ENCODE data around the gene SLC43A2. TPM values are rescaled to one million over a fixed set of nuclear protein-coding genes. Genes with fewer than 3 reads are reported as not detected.

Gene SLC43A2
- total RNA-seq, 1 donor from 2014 or later = 2.5 TPM

DNA sequence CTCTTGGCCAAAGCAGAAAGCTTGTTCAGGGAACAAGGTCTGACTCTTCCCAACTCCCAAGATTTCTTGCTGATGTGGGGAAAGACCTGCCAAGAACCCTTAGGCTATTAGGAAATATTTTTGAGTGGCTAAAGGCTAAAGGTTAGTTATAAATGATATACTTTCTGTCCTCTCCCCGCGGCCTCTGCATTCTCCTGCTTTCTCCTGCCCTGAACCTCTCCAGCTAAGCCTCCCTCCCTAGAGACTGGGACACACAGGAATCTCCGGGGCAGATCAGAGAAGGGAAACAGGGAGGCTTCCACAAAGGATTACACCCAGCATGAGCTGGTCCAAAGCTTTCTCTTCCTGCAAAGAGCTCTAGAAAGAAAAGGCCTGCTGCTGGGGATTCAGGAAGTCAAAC lies 2.3 kb downstream of the SLC43A2 start:
- H3K36me3 Mint-ChIP-seq (ENCODE audit: low read depth) = no peaks in the 10 kb centered on the region
- intact Hi-C loops (cut with micrococcal nuclease) = loop anchor here (5.0 kb wide), 1 partner anchor 259 kb away; no protein-coding TSS in a partner anchor
- no peaks in the 10 kb centered on the region for H3K9me3 Mint-ChIP-seq
- no peak overlapping the region for H3K27ac Mint-ChIP-seq
- peaks cover 29% of the 10 kb centered on the region for H3K27me3 Mint-ChIP-seq (ENCODE audit: insufficient read depth)
- no peak for DNase-seq (ENCODE audit: low spot score)
- H3K4me3 Mint-ChIP-seq = peak overlapping the region; percentile 61
- peaks cover 16% of the 10 kb centered on the region for H3K4me1 Mint-ChIP-seq (ENCODE audit: low read depth)

DNA sequence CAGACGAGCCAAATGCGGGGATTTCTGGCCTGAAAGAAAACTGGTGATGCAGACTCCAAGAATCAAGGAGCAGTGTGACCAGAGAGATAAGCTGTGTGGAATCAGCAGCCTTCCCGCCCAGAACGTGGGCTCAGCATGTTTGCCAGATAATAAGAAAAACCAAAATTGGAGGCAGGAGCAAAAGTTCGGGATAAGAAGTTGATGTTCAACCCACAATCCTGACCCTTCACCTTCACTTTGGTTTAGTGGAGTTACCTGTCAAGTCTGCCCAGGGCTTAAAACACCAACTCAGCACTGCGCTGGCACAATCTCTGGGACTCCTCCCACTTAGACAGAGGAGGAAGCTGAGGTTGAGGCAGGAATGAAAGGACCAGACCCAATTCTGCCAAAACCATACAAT lies 3.1 kb downstream of the SLC43A2 start:
- H3K27ac Mint-ChIP-seq = peak overlapping the region; percentile 16
- no peak overlapping the region for H3K4me3 Mint-ChIP-seq
- no peak for DNase-seq (ENCODE audit: low spot score)
- H3K9me3 Mint-ChIP-seq = no peaks in the 10 kb centered on the region
- intact Hi-C loops (cut with micrococcal nuclease) = loop anchor here (5.0 kb wide), 1 partner anchor 258 kb away; no protein-coding TSS in a partner anchor
- peaks cover 24% of the 10 kb centered on the region for H3K27me3 Mint-ChIP-seq (ENCODE audit: insufficient read depth)
- no peaks in the 10 kb centered on the region for H3K36me3 Mint-ChIP-seq (ENCODE audit: low read depth)
- peaks cover 16% of the 10 kb centered on the region for H3K4me1 Mint-ChIP-seq (ENCODE audit: low read depth)

DNA sequence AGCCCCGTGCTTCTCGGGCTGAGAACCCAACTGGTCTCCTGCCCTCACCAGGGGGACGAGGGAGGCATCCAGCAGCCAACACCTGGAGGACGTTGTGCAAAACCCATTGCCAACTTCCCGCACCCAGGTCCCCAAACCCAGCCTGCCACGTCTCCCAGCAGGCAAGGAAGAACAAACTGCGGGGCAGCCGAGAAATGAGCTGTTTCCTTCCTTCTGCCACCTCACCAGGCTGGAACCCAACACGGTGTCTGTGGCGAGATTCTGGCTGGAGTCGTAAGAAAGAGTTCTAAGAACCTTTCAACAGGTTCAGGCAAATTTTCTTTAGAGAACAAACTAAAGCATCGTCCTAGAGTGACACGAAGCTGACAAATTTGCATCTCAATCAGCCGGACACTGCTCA lies 3.6 kb downstream of the SLC43A2 start:
- Mint-ChIP-seq H3K27ac (no peak overlapping the region), H3K36me3 (ENCODE audit: low read depth) (no peaks in the 10 kb centered on the region), H3K4me3 (no peak overlapping the region), H3K4me1 (ENCODE audit: low read depth) (peaks cover 12% of the 10 kb centered on the region), H3K27me3 (ENCODE audit: insufficient read depth) (peaks cover 20% of the 10 kb centered on the region), H3K9me3 (no peaks in the 10 kb centered on the region)
- intact Hi-C loops (cut with micrococcal nuclease) = loop anchor here (5.0 kb wide), 1 partner anchor 258 kb away; no protein-coding TSS in a partner anchor
- DNase-seq (ENCODE audit: low spot score) = no peak

DNA sequence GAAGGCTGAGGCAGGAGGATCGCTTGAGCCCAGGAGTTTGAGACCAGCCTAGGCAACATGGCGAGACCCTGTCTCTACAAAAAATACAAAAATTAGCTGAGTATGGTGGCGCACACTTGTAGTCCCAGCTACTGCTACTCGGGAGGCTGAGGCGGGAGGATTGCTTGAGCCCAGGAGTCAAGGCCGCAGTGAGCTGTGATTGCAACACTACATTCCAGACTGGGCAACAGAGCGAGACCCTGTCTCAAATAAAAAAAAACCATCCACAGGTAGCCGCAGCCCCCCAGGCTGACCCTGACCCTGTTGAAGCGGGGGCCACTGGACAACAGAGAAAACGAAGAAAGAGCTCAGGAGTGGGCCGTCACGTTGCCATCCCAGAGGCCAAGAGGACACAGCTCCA lies 4.0 kb downstream of the SLC43A2 start:
- peaks cover 18% of the 10 kb centered on the region for H3K27me3 Mint-ChIP-seq (ENCODE audit: insufficient read depth)
- intact Hi-C loops (cut with micrococcal nuclease) = loop anchor here (5.0 kb wide), 1 partner anchor 257 kb away; no protein-coding TSS in a partner anchor
- H3K4me3 Mint-ChIP-seq = no peak overlapping the region
- peaks cover 9% of the 10 kb centered on the region for H3K4me1 Mint-ChIP-seq (ENCODE audit: low read depth)
- no peaks in the 10 kb centered on the region for H3K9me3 Mint-ChIP-seq
- no peak for DNase-seq (ENCODE audit: low spot score)
- H3K36me3 Mint-ChIP-seq (ENCODE audit: low read depth) = no peaks in the 10 kb centered on the region
- no peak overlapping the region for H3K27ac Mint-ChIP-seq

DNA sequence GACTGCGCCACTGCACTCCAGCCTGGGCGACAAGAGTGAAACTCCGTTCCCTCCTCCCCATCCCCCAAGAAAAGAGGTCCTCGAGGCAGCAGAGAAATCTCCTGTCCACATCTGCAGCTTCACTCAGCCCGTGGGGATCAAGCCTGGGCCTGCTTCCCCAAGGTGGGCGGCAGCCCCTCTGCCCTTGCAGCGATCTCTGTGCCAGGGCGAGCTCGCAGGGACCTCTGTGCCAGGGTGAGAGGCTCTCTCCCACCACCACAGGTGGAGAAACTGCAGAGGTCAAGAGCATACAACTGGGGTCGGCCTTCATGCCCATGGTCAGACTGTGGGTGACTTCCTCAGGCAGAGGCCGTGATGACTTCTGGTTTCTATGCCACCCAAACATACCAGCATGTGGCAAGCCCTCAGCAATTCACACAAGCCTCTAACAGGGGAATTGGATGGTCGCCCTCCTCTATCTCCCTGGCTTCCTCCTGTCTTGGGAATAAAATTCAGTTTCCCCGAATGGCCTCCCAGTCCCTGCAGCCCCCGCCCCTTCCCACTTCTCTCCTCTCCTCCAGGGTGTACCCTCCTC lies 5.5 kb downstream of the SLC43A2 start:
- Mint-ChIP-seq H3K27me3 (ENCODE audit: insufficient read depth) (peaks cover 18% of the 10 kb centered on the region), H3K9me3 (no peaks in the 10 kb centered on the region), H3K36me3 (ENCODE audit: low read depth) (no peaks in the 10 kb centered on the region), H3K4me3 (no peak overlapping the region), H3K4me1 (ENCODE audit: low read depth) (peaks cover 9% of the 10 kb centered on the region), H3K27ac (no peak overlapping the region)
- intact Hi-C loops (cut with micrococcal nuclease) = no loop called here
- no peak for DNase-seq (ENCODE audit: low spot score)

DNA sequence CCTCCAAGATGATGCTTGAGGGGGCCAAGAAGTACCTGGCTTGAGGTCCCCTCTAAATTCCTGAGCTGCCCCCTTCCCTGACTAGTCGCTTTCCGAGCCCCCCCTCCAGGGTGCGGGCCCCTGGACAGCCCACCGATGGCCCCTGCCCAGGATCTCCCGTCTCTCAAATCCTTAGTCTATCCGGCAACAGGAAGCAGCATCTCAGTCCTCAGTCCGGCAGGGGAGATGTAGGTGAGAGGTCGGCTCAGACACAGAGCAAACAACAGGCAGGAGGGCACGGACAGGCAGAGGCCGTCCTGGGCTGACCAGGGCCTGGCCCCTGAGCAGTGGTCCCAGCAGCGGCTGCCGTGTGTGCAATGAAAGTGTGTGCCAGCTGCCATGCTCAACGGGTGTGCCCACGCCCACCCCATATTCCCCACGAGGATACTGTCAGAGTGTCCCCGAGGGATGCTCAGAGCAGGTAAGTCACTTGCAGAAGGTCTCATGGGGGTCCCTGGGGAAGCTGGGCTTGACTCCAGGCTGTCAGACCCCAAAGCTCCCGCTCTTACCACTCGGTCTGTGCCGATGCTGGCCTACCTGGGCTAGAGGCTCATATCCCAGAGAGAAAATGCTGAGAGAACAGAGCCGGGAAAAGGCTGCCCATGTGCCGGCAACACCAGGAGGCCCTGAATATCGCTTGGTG lies 7.2 kb downstream of the SLC43A2 start:
- Mint-ChIP-seq H3K4me3 (no peak overlapping the region), H3K27ac (no peak overlapping the region), H3K9me3 (no peaks in the 10 kb centered on the region), H3K4me1 (ENCODE audit: low read depth) (no peaks in the 10 kb centered on the region), H3K36me3 (ENCODE audit: low read depth) (no peaks in the 10 kb centered on the region), H3K27me3 (ENCODE audit: insufficient read depth) (peaks cover 7% of the 10 kb centered on the region)
- DNase-seq (ENCODE audit: low spot score) = no peak
- intact Hi-C loops (cut with micrococcal nuclease) = no loop called here

DNA sequence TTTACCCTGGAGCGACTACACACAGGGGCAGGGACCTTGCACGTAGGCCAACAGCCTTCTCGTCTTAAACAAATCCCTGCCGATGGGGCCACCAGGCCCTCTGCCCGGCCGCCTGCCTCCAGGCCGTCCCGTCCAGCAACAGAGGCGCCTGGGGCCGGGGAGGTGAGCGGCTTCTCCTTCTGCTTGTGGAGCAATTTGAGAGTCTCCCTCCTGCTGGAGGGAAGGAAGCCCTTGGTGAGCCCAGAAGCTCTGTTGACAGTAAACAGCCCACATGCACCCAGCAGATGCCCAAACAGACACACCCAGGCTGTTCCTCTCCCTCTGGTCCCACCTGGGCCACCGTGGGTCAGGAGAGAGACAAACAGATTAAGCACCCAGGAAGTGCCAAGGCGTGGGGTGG lies 8.1 kb downstream of the SLC43A2 start:
- intact Hi-C loops (cut with micrococcal nuclease) = no loop called here
- no peaks in the 10 kb centered on the region for H3K9me3 Mint-ChIP-seq
- no peak overlapping the region for H3K27ac Mint-ChIP-seq
- H3K4me1 Mint-ChIP-seq (ENCODE audit: low read depth) = no peaks in the 10 kb centered on the region
- no peaks in the 10 kb centered on the region for H3K27me3 Mint-ChIP-seq (ENCODE audit: insufficient read depth)
- no peak for DNase-seq (ENCODE audit: low spot score)
- H3K36me3 Mint-ChIP-seq (ENCODE audit: low read depth) = no peaks in the 10 kb centered on the region
- no peak overlapping the region for H3K4me3 Mint-ChIP-seq

DNA sequence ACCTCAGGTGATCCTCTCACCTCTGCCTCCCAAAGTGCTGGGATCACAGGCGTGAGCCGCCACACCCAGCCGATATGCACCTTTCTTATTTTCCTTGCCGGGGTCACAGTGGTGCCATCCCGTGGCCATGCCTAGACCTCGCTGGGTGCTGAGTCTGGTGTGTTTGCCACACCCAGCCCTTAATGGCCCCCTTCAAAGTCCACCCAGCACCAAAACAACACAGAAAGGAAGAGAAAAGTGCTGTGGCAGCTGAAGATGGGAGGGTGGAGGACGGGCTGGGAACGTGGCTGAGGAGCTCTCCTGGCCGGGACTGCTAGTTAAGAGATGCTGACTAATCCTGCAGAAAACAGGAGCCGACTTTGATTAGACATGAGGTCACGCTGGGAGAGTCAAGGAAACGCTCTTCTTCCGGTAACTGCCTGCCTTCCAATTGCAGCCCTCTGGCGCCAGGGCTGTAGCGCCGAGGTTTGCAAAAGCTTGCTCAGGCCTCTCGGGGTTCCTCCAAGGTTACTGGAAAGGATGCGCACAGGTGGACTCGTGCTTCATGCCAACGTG lies 10.9 kb downstream of the SLC43A2 start:
- intact Hi-C loops (cut with micrococcal nuclease) = no loop called here
- H3K9me3 Mint-ChIP-seq = no peaks in the 10 kb centered on the region
- no peaks in the 10 kb centered on the region for H3K27me3 Mint-ChIP-seq (ENCODE audit: insufficient read depth)
- no peaks in the 10 kb centered on the region for H3K36me3 Mint-ChIP-seq (ENCODE audit: low read depth)
- H3K4me3 Mint-ChIP-seq = no peak overlapping the region
- H3K27ac Mint-ChIP-seq = no peak overlapping the region
- DNase-seq (ENCODE audit: low spot score) = no peak
- H3K4me1 Mint-ChIP-seq (ENCODE audit: low read depth) = no peaks in the 10 kb centered on the region

DNA sequence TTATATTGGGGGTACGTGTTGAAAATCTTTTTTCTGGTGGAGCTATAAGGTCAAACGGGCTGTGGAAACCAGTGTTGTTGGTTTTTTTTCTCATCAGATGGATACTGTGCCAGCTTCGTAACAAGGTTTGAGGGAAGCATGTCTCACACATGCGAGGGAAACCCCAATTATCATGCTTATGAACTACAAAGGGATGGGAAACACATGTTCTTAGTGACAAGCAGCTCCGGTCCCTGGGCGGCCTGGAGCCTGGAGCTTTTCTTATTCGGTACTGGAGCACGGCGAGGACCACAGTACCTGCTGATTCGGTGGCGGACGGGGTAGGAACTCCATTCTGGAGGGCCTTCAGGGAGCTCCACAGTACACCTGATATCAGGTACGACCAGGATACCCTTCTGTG lies 12.5 kb downstream of the SLC43A2 start:
- intact Hi-C loops (cut with micrococcal nuclease) = no loop called here
- Mint-ChIP-seq H3K4me1 (ENCODE audit: low read depth) (no peaks in the 10 kb centered on the region), H3K36me3 (ENCODE audit: low read depth) (no peaks in the 10 kb centered on the region), H3K9me3 (no peaks in the 10 kb centered on the region), H3K27ac (no peak overlapping the region), H3K4me3 (no peak overlapping the region), H3K27me3 (ENCODE audit: insufficient read depth) (no peaks in the 10 kb centered on the region)
- DNase-seq (ENCODE audit: low spot score) = no peak

DNA sequence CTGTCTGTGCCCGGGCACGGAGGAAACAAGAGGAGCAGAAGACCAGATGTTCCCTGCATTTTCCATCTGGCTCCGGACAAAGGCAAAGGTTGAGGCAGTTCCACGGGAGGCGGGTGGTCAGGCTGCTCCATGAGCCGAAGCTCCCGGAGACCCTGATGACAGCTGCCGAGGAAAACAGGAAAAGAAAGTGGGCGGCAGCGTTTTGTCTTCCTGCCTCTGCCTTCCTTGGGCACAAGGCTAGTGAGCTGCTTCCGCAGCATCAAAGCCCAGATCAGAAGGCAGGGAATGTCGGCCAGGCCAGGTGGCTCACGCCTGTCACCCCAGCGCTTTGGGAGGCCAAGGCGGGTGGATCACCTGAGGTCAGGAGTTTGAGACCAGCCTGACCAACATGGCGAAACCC lies 16.2 kb downstream of the SLC43A2 start:
- Mint-ChIP-seq H3K4me3 (no peak overlapping the region), H3K27ac (no peak overlapping the region), H3K9me3 (no peaks in the 10 kb centered on the region), H3K27me3 (ENCODE audit: insufficient read depth) (no peaks in the 10 kb centered on the region), H3K4me1 (ENCODE audit: low read depth) (peaks cover 7% of the 10 kb centered on the region), H3K36me3 (ENCODE audit: low read depth) (no peaks in the 10 kb centered on the region)
- no peak for DNase-seq (ENCODE audit: low spot score)
- intact Hi-C loops (cut with micrococcal nuclease) = no loop called here

DNA sequence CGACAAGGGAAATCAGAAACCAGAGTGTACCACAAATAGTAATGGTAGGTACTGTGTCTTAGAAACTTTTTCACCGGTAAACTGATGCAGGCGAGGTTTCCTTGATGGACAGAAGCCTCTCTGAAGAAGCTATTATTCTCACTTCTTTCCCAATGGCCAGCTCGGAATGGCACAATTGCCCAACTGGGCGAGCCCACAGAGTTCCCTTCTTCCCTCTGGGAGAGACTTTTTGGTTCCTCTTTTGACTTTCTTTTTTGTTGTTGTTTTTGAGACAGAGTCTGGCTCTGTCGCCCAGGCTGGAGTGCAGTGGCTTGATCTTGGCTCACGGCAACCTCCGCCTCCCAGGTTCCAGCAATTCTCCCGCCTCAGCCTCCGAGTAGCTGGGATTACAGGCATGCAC lies 16.9 kb downstream of the SLC43A2 start:
- H3K4me3 Mint-ChIP-seq = no peak overlapping the region
- no peaks in the 10 kb centered on the region for H3K9me3 Mint-ChIP-seq
- H3K36me3 Mint-ChIP-seq (ENCODE audit: low read depth) = no peaks in the 10 kb centered on the region
- H3K27ac Mint-ChIP-seq = no peak overlapping the region
- DNase-seq (ENCODE audit: low spot score) = no peak
- intact Hi-C loops (cut with micrococcal nuclease) = no loop called here
- no peaks in the 10 kb centered on the region for H3K27me3 Mint-ChIP-seq (ENCODE audit: insufficient read depth)
- H3K4me1 Mint-ChIP-seq (ENCODE audit: low read depth) = peaks cover 14% of the 10 kb centered on the region

DNA sequence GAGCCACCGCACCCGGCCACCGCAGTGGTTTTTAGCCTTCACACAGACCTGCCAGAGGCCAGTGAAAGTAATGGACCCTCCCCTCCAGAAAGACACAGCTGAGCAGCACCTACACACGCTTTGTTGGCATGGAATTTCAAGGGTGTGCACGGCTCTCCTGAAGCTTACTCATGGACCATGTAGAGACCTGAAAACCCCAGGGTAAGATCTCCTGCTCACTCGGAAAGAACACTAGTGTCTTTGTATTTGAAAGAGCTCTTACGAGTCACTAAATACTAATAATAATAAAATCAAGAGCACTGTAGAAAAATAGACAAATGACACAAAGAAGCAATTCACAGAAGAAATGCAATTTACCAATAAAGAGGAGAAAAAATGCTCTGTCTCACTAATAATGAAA lies 20.0 kb downstream of the SLC43A2 start:
- no peak for DNase-seq (ENCODE audit: low spot score)
- no peak overlapping the region for H3K27ac Mint-ChIP-seq
- intact Hi-C loops (cut with micrococcal nuclease) = no loop called here
- H3K4me3 Mint-ChIP-seq = no peak overlapping the region
- H3K27me3 Mint-ChIP-seq (ENCODE audit: insufficient read depth) = no peaks in the 10 kb centered on the region
- peaks cover 20% of the 10 kb centered on the region for H3K4me1 Mint-ChIP-seq (ENCODE audit: low read depth)
- no peaks in the 10 kb centered on the region for H3K36me3 Mint-ChIP-seq (ENCODE audit: low read depth)
- H3K9me3 Mint-ChIP-seq = no peaks in the 10 kb centered on the region

DNA sequence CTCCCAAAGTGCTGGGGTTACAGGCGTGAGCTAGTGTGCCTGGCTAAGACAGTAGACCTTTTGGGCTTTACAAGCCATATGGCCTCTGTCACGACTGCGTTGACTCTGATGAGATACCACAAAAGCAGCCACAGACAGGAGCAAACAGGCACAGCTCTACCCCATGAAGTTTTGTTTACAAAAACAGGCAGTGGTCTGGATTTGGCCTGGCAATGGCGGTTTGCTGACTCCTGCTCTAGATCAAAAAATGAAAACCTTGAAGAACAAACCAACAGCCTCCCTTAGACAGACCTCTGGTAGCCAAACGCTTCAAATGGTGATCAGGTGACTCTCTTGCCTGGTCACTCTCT lies 20.7 kb downstream of the SLC43A2 start:
- Mint-ChIP-seq H3K9me3 (no peaks in the 10 kb centered on the region), H3K4me1 (ENCODE audit: low read depth) (peaks cover 20% of the 10 kb centered on the region), H3K27me3 (ENCODE audit: insufficient read depth) (no peaks in the 10 kb centered on the region), H3K27ac (peak overlapping the region; percentile 84), H3K36me3 (ENCODE audit: low read depth) (no peaks in the 10 kb centered on the region), H3K4me3 (no peak overlapping the region)
- intact Hi-C loops (cut with micrococcal nuclease) = loop anchor here (1.0 kb wide), 1 partner anchor 20 kb away; the partner anchor contains the start of gene SLC43A2
- no peak for DNase-seq (ENCODE audit: low spot score)
